Measurements from ENCODE around the gene EPB41L2. TPM values are rescaled to one million over a fixed set of nuclear protein-coding genes. Genes with fewer than 3 reads are reported as not detected.

EPB41L2 gene
- polyA plus RNA-seq, 5 donors: 174 to 333 (median 271) TPM

DNA sequence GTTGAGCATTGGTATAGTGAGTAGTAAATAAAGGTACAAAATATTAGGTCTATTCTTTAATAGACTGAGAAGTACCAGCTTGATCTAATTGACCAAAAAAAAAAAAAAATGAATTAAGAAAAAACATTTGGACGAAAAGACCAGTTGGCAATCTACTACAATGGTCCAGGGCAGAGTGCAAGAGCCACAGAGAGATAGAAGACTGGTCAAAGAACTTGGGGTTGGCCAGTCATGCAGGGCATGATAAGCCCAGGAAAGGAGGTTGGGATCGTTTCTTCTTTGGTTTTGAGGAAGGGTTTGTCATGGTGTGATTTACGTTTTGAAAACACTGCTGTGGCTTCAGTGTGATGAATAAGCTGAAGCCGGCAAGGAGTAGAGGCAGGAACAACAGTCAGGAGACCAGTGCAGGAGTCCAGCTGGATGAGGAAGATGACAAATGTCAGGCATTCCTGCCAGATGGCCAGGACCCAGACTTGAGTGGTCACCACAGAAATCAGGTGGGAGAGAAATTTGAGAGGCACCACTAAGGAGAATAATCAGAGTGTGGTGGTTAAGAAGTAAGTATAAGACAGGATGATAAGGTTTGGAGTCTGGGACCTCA is 221.8 kb downstream of the EPB41L2 start:
- no peak for DNase-seq

DNA sequence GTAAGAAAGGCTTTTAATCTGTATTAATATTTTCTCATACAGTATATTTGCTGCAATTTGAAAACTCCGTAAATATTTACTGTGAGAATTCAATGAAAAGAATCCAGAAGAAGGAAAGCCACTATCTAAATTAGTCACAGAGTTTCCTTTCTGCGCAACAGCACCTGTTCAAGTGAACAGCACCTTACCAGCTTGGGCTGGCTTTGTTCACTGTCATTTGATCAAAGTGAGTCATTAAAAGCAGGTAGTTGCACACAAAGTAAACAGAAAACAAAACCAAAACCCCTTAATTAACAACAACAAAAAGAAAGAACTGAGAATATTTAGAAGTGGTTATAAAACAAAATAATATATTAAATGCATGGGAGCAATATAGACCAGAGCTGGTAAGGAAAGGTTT is 223.0 kb downstream of the EPB41L2 start:
- DNase-seq: no peak

DNA sequence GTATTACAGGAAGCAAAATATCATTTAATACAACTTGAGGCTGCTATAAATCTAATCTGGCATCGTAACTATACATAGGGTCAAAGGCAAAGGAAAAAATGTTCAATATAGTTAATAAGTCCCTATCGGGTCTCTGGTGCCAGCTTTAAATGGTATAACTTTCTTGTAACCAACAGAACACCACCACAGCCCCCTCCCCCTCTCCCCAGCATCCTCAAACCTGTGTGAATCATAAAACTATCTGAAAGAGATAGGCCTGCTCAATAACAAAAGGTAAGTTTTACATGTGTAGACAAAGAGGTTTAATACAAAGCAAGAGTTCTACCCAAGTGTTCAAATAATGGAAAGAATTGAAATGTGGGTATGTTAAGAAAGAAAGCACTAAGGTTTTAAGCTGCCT is 223.7 kb downstream of the EPB41L2 start:
- no peak for DNase-seq

GRCh38 chr6:130838951-130839350 is 224.1 kb downstream of the EPB41L2 start:
- DNase-seq: no peak

GRCh38 chr6:130838250-130838860 is 224.7 kb downstream of the EPB41L2 start:
- no peak for DNase-seq

- DNase-seq: no peak
These were observed 226.0 kb downstream of the EPB41L2 start for GRCh38 chr6:130837067-130837466.

DNA sequence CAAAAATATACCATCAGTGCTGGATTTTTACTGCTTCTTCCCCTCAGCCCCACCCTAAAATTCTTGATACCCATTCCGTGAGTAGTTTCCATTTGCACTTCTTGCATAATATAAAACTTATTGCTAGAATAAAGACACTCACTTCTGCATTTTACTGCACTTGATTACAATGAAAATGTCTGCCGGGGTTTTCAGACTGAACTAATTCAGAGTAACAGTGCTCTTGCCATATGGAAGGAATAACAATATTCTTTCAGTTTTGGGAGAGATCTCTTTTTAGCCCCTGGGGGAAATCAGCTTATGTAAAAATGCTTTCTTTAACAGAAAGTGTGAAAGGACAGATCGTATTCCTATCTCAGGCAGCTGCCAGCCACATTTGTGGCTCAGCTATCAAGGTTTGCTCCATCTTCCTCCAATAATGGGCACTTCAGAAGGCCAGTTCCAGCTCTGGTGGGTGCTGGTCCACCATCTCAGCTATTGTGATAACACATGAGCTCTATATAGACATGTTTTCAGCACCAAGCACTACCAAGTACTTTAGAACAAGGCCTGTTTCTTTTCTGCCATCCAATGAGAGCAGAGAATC is 226.9 kb downstream of the EPB41L2 start:
- DNase-seq: no peak

GRCh38 chr6:130834482-130835251 is 228.4 kb downstream of the EPB41L2 start:
- no peak for DNase-seq

DNA sequence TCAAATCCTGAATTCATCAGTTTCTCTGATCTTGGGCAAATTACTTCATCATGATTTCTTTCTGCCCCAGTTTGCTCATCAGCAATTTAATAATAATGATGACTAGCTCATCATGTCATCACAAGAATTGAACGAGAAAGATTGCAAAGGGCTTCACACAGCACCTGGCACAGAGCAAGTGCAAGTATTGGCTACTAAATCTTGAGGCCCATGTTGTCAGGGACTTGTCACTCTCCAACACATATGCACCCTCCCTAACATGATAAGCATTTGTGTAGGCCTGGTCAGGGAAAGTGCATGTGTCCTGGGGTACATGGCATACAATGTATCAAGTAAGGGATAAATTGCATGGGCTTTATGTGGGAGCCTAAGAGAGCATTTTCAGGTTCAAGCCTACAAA is 229.5 kb downstream of the EPB41L2 start:
- DNase-seq: no peak

GRCh38 chr6:130831607-130832006 is 231.4 kb downstream of the EPB41L2 start:
- DNase-seq: no peak

DNA sequence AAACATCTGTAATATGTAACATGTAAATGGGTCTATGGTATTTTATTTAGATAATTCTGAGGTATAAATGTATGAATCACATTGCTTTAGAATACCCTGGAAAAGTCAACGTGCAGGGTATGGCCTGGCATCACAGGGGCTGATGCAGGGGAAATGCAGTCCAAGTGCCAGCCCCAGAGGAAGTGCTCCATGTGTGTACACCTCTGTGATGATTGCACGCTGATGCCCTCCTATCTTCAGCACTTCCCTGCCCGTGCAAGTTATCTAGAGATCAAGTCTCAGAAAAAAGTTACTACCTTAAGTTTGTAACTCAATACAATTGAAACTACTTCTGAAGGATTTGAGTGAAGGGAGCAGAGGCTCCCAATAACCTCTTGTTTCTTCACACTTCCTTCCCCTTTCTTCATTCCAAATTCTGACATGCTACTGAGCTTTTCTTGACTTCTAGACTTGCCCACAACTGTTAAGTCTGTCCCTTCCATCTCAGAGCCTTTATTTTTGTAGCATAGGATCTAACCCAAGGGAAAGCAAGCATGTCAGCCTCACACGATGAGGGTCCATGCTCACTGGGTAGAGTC is 233.6 kb downstream of the EPB41L2 start:
- no peak for DNase-seq

DNA sequence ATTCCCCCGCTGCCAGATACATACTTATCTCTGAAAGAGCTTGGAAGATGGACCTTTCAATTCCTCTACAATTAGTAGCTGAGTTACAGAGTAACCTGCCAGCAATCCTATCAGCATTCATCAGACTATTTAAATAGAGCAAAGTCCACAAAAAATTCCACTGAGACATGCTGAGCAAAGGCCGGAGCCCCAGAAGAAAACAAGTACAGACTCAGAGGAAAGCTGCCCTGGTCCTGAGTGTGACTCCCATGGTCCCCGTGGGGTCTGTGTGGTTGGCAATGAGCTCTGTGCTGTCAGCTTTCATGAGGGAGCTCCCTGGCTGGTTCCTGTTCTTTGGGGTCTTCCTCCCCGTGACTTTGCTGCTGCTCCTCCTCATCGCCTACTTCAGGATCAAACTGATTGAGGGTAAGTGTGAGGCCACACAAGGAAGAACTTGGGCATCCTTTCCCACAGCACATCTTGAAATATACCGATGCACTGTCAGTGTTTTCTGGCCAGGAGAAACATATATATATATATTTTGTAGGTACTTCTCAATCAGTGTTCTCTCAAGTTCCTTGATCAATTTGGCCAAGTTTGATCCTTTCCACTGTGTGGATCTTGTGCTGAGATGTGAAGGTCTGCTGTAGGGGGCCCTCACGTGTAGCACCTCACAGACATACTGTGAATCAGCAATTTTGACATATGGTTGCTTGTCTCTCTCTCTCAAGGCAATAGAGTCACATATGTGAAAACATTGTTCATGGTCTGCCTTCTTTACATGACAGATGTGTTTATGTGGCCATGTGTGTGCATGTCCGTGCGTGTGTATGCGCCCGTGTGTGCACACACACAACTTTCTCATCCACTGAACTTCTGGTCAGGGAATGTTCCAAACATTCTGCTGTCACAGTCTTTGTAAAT is 235.5 kb downstream of the EPB41L2 start, which contains the start of gene SMLR1:
TSS of gene SMLR1 (plus strand) at position 160 of the 903 bp plus-strand sequence. CDS start at position 168, 8 bp downstream.
- DNase-seq: no peak

- no peak for DNase-seq
These were observed 236.4 kb downstream of the EPB41L2 start for GRCh38 chr6:130826442-130827246.

GRCh38 chr6:130825772-130826441 is 237.1 kb downstream of the EPB41L2 start:
- no peak for DNase-seq

- no peak for DNase-seq
These were observed 237.9 kb downstream of the EPB41L2 start for GRCh38 chr6:130824978-130825694.

DNA sequence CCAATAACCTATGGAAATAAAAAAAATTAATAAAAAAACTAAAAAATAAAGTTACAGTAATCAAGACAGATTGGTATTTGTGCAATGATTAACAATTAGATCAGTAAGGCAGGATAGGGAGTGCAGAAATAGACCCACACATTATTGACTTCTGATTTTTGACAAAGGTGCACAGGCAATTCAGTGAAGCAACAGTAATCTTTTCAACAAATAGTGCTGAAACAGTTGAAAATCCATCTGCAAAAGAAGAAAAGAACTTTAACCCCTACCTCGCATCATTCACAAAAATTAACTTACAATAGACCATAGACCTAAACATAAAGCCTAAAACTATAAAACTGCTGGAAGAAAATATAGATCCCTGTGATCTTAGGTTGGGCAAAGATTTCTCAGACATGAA is 240.3 kb downstream of the EPB41L2 start:
- no peak for DNase-seq

DNA sequence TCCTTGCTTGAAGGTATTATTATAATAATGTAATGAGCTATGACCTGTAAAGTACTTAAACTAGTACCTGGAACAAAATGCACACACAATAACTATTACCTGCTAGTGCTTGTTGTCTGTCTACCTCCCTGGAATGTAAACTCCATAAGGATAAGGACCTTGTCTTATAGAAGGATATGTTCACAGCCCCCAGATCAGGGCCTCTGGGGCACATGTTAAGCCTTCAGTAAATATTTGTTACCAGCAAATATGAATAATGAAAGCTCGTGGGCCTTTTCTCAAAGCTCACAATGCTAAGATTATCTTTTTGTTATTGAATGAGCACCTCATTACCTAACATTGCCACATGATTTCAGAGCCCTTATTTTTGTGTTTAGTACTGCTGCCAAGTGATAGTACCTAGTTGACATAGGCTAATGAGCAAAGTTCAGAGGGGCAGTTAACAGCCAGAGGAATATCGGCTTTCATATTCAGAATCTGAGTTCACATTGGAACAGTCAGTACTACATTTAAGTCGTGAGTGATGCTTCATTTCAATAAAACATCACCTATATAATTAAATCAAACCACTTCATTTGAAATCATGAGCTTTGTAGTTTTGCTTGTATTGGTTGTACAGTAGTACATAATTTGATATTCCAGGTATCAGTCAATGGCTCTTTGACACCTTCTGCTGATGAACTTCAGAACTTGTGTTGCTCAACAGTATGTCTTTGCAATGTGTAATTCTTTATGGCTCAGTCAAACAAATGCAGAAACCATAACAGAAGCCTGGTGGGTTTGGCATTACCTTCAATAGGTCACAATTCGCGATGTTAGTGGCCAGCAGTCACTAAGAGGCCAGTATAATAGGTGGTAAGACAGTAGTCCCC is 247.6 kb downstream of the EPB41L2 start:
- no peak for DNase-seq

DNA sequence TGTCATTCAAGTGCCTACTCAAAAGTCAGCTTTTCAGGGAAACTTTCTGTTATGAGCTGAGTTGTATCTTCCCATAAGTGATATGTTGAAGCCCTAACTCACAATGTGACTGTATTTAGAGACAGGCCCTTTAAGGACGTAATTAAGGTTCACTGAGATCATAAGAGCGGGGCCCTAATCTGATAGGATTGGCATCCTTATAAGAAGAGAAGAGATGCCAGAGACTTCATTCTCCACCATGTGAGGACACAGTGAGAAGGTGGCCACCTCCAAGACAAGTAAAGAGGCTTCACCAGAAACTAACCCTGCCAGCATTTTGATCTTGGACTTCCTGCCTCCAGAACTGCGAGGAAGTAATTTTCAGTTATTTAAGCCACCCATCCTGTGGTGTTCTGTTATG is 248.5 kb downstream of the EPB41L2 start:
- DNase-seq: no peak
